Neural cell (in vitro differentiated cells): ENCODE results near the gene ASIC1. TPM values are rescaled to one million over a fixed set of nuclear protein-coding genes. Genes with fewer than 3 reads are reported as not detected.

Experiments used
- H2AFZ ChIP-seq: fragments of 200-600, 300-800 bp; sonication (generic), shearing (Covaris generic); 2 replicates; pipeline ENCODE4 v1.6.0; 2014; ENCODE audit warnings: low read depth, mild to moderate bottlenecking, antibody characterized with exemption, low read length, moderate library complexity
- H3F3A ChIP-seq: fragments of 200-600 bp; shearing (Covaris generic); 2 replicates; pipeline ENCODE4 v1.6.1; 2016; ENCODE audit warnings: mild to moderate bottlenecking, moderate library complexity, mixed read lengths, antibody characterized with exemption, low read length; ENCODE audit not compliant: insufficient read depth, poor library complexity, severe bottlenecking
- H3K27ac ChIP-seq: fragments of 200-600, 300-800 bp; sonication (generic), shearing (Covaris generic); 2 replicates; pipeline ENCODE4 v1.5.1; 2014; ENCODE audit warnings: mild to moderate bottlenecking, low read length, moderate library complexity
- H3K27me3 ChIP-seq: fragments of 300-800, 200-600 bp; sonication (generic), shearing (Covaris generic); 2 replicates; pipeline ENCODE4 v1.6.0; 2014; ENCODE audit warnings: mild to moderate bottlenecking, low read depth, low read length, moderate library complexity; ENCODE audit not compliant: insufficient read depth
- H3K36me3 ChIP-seq: fragments of 300-800, 200-600 bp; sonication (generic), shearing (Covaris generic); 2 replicates; pipeline ENCODE4 v1.5.1; 2014; ENCODE audit warnings: mild to moderate bottlenecking, antibody characterized with exemption, low read length, moderate library complexity; ENCODE audit not compliant: insufficient read depth
- H3K4me2 ChIP-seq: fragments of 300-800, 200-600 bp; sonication (generic), shearing (Covaris generic); 2 replicates; pipeline ENCODE4 v1.6.0; 2014; ENCODE audit warnings: mild to moderate bottlenecking, low read length
- H3K4me3 ChIP-seq: fragments of 300-800, 200-600 bp; sonication (generic), shearing (Covaris generic); 2 replicates; pipeline ENCODE4 v1.5.1; 2014; ENCODE audit warnings: mild to moderate bottlenecking, low read length, moderate library complexity
- H3K79me2 ChIP-seq: fragments of 200-600 bp; shearing (Covaris generic); replicated peaks from 2 replicates; pipeline ENCODE4 v1.6.0; 2014; ENCODE audit warnings: mild to moderate bottlenecking, low read length, moderate library complexity; ENCODE audit not compliant: insufficient read depth
- H3K9ac ChIP-seq: fragments of 300-800, 200-600 bp; sonication (generic), shearing (Covaris generic); 2 replicates; pipeline ENCODE4 v1.6.1; 2016; ENCODE audit warnings: mild to moderate bottlenecking, low read length, mixed read lengths
- H3K9me2 ChIP-seq: fragments of 200-600 bp; shearing (Covaris generic); 2 replicates; pipeline ENCODE4 v1.6.1; 2016; ENCODE audit warnings: mild to moderate bottlenecking, low read length, mixed read lengths; ENCODE audit not compliant: insufficient read depth
- H3K9me3 ChIP-seq: fragments of 200-600, 300-800 bp; sonication (generic), shearing (Covaris generic); 2 replicates; pipeline ENCODE4 v1.6.1; 2016; ENCODE audit warnings: mild to moderate bottlenecking, mixed run types, low read length, moderate library complexity, mixed read lengths
- H4K20me1 ChIP-seq: fragments of 200-600 bp; shearing (Covaris generic); 2 replicates; pipeline ENCODE4 v1.6.1; 2016; ENCODE audit warnings: mild to moderate bottlenecking, mixed run types; ENCODE audit not compliant: insufficient read depth
- CTCF ChIP-seq: fragments of 450-650 bp; IDR thresholded peaks from 2 replicates; pipeline ENCODE4 v1.5.1; 2014; ENCODE audit warnings: antibody characterized with exemption, mild to moderate bottlenecking, moderate library complexity; ENCODE audit not compliant: poor library complexity, severe bottlenecking
- EP300 ChIP-seq: fragments of 450-650 bp; conservative IDR thresholded peaks from 2 replicates; pipeline ENCODE4 v1.6.1; 2014; ENCODE audit warnings: antibody characterized with exemption, mild to moderate bottlenecking, moderate library complexity; ENCODE audit not compliant: poor library complexity, severe bottlenecking
- EZH2 ChIP-seq: fragments of 200-600, 300-800 bp; shearing (Covaris generic), sonication (generic); IDR thresholded peaks from 2 replicates; pipeline ENCODE4 v1.6.1; 2014; ENCODE audit warnings: antibody characterized with exemption, low read length, borderline replicate concordance, mild to moderate bottlenecking; ENCODE audit not compliant: insufficient read depth, poor library complexity, severe bottlenecking
- MXI1 ChIP-seq: fragments of 450-650 bp; conservative IDR thresholded peaks from 2 replicates; pipeline ENCODE4 v1.6.1; 2014; ENCODE audit warnings: antibody characterized with exemption, mild to moderate bottlenecking; ENCODE audit not compliant: poor library complexity, severe bottlenecking
- POLR2AphosphoS5 ChIP-seq: IDR thresholded peaks from 2 replicates; pipeline ENCODE4 v1.6.1; 2012
- RAD21 ChIP-seq: fragments of 450-650 bp; conservative IDR thresholded peaks from 2 replicates; pipeline ENCODE4 v1.6.1; 2014; ENCODE audit warnings: antibody characterized with exemption, mild to moderate bottlenecking, moderate library complexity
- REST ChIP-seq: IDR thresholded peaks from 2 replicates; pipeline ENCODE4 v1.6.1; 2012; ENCODE audit warnings: borderline replicate concordance
- SMC3 ChIP-seq: fragments of 450-650 bp; conservative IDR thresholded peaks from 2 replicates; pipeline ENCODE4 v1.6.1; 2014; ENCODE audit warnings: antibody characterized with exemption, mild to moderate bottlenecking, moderate library complexity; ENCODE audit not compliant: poor library complexity
- TAF1 ChIP-seq: IDR thresholded peaks from 2 replicates; pipeline ENCODE4 v1.6.1; 2012; ENCODE audit warnings: low read depth
- polyA plus RNA-seq: library from polyadenylated mRNA; depleted of rRNA; stranded (reverse); fragments of >200 nt; gene quantifications from 2 replicates; pipeline ENCODE4 v1.2.3, GENCODE V29; 2014

ASIC1 gene
- polyA plus RNA-seq, 1 donor from 2014 or later: 8.0 TPM

DNA sequence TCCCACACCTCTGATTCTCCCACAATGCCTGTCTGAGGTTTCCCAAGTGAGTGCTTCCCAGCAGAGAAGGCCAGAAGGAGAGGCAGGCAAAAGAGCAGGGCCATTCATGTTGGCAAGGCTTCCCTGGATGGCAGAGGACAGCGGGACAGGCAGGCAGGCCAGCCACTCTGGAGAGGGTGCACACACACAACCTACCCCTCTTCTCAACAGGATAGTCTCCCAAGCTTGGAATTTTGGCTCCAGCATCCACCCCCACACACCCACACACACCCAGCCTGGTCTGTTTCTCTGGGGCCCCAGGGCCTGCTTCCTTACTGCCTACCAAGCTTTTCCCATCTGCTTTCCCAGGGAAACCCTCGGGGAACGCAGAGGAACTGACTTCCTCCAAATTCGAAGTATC is 16.7 kb upstream of the ASIC1 start:
- Histone ChIP-seq H3K9me3 (no peaks in the 10 kb centered on the region), H3K27me3 (no peaks in the 10 kb centered on the region), H2AFZ (no peak overlapping the region), H3K4me2 (no peak overlapping the region), H3K9me2 (no peaks in the 10 kb centered on the region), H4K20me1 (no peaks in the 10 kb centered on the region), H3K4me3 (no peak overlapping the region), H3K36me3 (no peaks in the 10 kb centered on the region), H3K79me2 (no peaks in the 10 kb centered on the region), H3K27ac (no peak overlapping the region), H3K9ac (no peak overlapping the region), H3F3A (no peaks in the 10 kb centered on the region)
- no peak for TF ChIP-seq TAF1
- TF ChIP-seq RAD21: no peak
- TF ChIP-seq MXI1: no peak
- TF ChIP-seq SMC3: no peak
- no peak for TF ChIP-seq REST
- no peak for TF ChIP-seq EZH2
- TF ChIP-seq EP300: no peak
- TF ChIP-seq POLR2AphosphoS5: no peak
- TF ChIP-seq CTCF: no peak

DNA sequence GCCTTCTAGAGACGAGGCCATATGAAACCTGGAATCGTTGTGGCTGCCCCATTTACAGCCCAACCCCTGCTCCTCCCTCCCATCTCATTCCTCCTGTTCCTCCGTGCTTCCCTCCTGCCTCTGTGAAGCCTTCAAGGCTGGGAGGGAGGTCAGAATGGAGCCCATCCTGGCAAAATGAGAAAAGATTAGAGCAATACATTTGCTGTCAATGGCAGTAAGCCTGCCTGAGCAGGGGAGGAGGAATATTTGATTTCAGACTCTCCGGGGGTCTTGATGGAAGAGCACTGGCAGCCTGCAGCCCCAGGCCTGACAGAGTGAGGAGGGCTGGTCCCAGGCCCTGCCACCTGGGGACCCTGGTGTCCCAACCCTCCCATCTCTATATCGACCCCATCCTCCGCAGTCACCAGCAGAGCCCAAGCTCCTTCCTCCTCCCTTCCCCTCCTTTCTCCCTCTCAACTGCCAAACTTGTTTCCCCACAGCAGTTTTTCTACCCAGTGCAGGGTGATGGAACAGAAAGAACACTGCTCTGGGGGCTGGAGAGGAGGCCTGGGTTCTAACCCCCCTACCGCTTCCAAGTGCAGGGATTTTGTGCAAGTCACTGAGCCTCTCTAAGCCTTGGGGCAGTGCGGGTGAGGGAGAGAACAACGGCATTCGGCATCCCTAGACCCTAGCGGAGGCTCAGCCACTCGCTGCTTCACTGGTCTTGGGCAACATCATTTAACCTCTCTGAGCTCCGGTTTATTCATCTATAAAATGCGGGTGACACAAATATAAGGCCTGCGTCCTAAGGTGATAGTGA is 16.1 kb upstream of the ASIC1 start:
- Histone ChIP-seq H3K4me2 (no peak overlapping the region), H3K36me3 (no peaks in the 10 kb centered on the region), H3K9me2 (no peaks in the 10 kb centered on the region), H2AFZ (no peak overlapping the region), H3K79me2 (no peaks in the 10 kb centered on the region), H3K4me3 (no peak overlapping the region), H3K9ac (no peak overlapping the region), H3K27me3 (no peaks in the 10 kb centered on the region), H3K9me3 (no peaks in the 10 kb centered on the region), H3K27ac (no peak overlapping the region), H3F3A (no peaks in the 10 kb centered on the region), H4K20me1 (no peaks in the 10 kb centered on the region)
- TF ChIP-seq EP300 (no peak), RAD21 (no peak), POLR2AphosphoS5 (no peak), EZH2 (no peak)
